A673 (cell line): ENCODE measurements around the gene EPC1.

Experiments
- EZH2 ChIP-seq: fragments of 200-600 bp; sonication (generic); IDR thresholded peaks from 2 replicates; pipeline ENCODE4 v1.6.1; 2017; ENCODE audit warnings: borderline replicate concordance, low read depth, mild to moderate bottlenecking, mixed read lengths, antibody characterized with exemption, low read length; ENCODE audit not compliant: poor library complexity, severe bottlenecking
- TF ChIP-seq, protein P1 (sequence below): fragments of 300-800, 200-600 bp; sonication (generic); conservative IDR thresholded peaks from 2 replicates; pipeline ENCODE4 v1.5.1; 2017; ENCODE audit warnings: low read depth, mild to moderate bottlenecking, antibody characterized with exemption, low read length, moderate library complexity, mixed read lengths

DNA sequence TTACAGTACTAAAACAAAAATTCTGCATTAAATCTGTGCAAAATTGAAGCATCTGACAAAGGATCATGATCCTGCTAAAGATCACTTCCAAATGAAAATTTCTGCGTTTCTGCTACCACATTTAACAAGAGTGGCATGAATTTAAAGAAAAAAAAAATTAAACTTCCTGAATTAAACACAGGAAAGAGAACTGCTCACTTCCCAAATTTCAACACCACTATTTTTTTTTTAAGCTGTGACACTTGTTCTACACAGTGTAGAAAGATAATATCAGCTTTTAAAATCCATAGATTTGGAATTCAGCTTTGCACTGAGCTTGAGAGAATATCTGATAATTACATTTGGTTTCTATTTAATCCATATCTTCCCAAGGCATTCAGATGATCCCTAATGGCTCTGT is 73.6 kb downstream of the EPC1 start:
- TF ChIP-seq, protein P1, sequence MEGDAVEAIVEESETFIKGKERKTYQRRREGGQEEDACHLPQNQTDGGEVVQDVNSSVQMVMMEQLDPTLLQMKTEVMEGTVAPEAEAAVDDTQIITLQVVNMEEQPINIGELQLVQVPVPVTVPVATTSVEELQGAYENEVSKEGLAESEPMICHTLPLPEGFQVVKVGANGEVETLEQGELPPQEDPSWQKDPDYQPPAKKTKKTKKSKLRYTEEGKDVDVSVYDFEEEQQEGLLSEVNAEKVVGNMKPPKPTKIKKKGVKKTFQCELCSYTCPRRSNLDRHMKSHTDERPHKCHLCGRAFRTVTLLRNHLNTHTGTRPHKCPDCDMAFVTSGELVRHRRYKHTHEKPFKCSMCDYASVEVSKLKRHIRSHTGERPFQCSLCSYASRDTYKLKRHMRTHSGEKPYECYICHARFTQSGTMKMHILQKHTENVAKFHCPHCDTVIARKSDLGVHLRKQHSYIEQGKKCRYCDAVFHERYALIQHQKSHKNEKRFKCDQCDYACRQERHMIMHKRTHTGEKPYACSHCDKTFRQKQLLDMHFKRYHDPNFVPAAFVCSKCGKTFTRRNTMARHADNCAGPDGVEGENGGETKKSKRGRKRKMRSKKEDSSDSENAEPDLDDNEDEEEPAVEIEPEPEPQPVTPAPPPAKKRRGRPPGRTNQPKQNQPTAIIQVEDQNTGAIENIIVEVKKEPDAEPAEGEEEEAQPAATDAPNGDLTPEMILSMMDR = no peak
- no peak for TF ChIP-seq EZH2
